Cerebellar cortex (tissue), 1 donor: ENCODE measurements around the gene AP3S1.

ENCODE experiments used
- DNase-seq: peaks from one replicate; pipeline ENCODE4 v3.0.0-alpha.2; 2015; ENCODE audit warnings: low spot score

The AP3S1 gene

DNA sequence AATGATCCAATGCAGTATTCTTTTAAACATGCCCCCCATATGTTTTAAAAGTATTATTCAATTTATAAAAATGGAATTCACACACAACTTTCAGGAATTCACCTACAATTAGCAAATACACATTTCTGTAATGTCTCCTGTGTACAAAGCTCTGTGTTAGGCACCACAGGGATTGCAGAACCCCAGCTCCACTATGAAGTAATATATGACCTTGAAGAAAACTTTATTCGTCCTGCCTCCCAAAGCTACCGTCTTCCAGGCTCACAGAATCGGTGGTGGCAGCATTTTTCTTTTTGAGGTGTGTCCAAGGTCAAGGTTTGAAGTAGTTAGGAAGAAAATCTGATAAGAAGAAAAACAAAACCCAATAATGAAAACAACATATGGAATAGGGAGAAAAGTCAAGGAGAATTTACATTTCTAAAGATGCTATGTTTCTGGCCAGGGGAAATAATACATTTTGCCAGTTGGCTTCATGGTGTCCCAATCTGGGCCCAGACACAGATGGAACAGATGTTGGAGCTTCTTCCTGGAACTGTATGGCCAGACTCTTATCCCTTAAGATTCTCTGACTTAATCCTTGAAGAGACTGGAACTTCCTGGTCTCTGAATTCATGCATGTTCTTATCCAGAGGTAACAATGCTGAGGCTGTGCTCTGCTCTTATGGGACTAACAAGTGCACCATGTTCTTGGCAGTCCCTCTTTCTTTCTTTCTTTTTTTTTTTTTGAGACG lies 98.5 kb downstream of the AP3S1 start:
- DNase-seq = no peak

DNA sequence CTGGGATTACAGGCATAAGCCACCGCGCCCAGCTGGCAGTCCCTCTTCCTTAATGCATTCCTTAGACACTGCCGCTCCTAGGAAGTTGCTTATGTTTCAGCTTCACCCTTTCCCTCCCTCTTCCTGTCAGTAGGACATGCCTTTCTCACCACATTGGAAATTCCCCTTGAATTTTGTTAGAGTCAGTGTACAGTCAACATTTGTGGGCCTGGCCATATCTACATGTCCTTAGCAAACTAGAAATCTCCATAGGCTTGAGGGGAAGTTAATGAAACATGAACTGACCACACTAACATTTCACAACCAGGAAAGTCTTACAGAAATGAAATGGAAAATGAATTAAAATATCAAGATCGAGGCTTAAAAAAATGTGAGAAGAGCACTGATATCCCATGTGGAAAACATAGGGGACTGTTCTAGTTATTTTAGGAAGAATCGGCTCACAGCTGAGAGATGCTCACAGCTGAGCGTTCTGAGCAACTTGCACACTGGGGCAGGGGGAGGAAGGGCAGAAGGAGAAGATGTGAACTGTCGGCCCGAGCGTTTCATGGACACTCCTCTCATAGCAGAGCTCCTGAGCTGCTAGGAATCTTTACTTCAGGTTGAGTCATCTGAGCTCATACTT lies 99.4 kb downstream of the AP3S1 start:
- no peak for DNase-seq

DNA sequence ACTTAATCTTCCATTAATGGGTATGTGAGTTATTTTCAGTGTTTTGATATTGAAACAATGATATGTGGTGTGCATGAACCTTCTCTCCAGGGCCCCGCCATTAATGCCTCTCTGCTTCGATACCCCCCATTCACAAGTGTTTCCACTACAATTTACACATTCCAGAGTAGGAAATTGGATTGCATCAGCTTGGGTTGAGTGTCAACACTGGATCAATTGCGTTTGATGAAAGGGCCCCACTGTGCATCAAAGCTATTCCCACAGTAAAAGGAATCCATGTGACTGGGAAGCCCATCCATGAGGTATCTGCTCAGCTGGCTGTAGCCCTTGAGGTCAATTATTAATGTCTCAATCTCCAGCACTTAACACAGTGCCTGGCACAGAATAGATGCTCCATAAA lies 102.8 kb downstream of the AP3S1 start:
- no peak for DNase-seq

DNA sequence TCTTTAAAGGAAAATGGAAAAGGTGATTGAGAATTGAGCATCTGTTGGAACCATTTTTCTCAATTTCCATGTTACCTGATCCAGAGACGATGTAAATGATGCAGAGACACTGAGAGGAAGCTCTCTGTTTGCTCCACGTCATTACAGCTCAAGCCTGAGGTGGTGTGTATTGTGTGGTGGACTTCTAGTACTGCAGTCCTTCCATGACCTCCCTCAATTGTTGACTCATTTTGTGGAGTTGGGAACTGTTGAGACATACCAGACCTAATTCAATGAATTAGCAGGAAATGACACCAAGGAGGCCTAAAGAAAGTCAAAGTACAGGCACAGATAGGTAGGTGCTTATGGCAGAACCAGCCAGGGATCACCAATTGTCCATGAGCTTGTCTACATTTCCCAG lies 104.9 kb downstream of the AP3S1 start:
- no peak for DNase-seq

DNA sequence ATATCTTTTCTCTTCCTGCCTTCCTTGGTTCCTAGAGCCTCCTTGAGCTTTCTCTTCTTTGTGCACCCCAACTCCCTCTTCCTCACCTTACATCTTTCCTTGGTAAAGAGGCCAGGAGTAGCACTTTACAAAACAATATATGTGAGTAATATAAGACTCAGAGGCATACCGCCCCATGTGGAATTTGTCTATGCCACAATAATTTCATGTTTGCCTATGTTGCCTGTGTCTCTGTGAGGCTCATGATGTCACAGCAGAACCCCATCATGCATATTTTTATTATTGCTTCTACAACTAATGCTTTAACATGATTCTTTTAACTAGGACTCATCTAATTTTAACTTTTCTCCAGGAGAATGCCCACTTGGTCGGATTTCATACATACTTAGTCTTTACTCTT lies 105.5 kb downstream of the AP3S1 start:
- no peak for DNase-seq

DNA sequence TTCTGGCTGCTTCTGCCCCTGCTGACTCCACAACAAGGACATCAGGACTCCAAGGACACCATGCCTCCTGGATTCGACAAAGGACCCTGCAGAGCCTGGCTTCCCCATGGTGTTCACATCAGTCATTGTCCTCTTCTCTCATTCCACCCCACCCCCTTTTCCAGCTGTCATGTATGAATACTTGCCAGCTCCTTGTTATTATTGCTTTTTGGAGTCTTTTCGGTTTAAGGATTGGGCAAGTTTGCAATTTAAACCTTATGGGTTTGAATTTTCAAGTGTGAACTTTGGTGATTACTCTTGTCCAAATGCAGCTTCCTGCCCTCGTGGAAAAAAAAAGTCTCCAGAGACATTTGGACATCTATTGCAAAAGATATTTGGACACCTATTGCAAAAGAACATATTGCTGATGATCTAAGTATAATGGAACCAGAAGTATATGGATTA lies 106.4 kb downstream of the AP3S1 start:
- DNase-seq = no peak

DNA sequence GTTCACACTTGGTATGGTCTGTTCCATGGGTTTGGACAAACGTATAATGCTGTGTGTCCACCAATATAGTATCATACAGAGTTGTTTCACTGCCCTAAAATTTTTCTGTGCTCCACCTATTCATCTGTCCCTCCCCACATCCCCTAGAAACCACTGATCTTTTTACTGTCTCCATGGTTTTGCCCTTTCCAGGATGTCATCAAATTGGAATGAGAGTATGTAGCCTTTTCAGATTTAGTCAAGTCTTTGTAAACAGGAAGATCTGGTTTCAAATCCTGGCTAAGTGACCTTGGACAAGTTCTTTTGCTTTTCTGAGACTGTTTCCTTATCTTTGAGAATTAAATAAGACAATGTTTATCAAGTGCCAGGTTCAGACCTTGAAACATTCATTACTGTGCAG lies 107.4 kb downstream of the AP3S1 start:
- no peak for DNase-seq

DNA sequence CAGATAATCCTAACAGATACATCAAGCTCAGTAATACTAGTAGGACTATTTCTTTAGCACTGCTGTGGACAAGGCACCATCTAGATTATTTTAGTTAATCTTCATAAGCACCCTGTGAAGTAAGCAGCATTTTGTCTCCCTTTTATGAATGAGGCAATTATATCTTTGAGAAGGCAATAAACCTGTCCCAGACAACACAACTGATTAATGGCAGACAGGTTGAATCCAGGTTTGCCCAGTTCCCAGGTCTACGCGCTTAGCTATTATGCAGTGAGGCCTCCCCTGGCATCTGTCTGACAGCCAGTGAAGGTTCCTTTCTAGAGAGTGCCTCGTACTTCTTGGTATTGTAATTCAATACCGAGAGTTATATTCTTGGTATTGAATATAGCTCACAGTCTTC lies 110.9 kb downstream of the AP3S1 start:
- no peak for DNase-seq

DNA sequence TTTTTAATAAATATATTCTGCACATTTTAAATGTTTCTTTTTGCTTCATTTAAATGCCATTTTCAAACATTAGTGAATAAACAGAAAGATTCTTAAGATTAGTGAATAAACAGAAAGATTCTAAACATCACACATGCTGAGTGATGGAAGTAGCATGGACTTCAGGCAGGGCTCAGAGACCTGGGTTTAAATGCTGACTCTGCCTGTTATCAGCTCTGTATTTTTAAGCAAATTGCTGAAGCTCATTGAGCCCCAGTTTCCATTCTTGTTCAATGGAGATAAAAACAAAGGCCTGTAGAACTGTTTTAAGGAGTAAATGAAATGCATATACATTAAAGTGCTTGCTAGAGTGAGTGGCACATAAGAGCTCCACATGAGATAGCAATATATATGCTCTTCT lies 112.4 kb downstream of the AP3S1 start:
- DNase-seq = no peak

DNA sequence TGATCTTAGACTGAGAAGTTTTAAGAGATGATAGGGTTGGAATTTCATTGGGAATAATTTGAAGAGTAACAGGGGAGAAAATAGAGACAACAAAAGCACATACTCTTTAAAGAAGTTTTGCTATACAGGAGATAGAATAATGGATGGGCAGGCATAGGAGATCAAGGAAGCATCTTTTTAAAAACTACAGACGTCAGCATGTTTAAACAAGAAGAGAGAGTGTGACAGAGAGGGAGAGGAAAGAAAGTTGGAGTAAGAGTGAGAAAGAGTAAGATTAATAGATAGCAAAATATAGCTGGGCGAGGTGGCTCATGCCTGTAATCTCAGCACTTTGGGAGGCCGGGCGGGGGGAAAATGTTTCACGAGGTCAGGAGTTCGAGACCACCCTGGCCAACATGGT lies 115.2 kb downstream of the AP3S1 start:
- no peak for DNase-seq

DNA sequence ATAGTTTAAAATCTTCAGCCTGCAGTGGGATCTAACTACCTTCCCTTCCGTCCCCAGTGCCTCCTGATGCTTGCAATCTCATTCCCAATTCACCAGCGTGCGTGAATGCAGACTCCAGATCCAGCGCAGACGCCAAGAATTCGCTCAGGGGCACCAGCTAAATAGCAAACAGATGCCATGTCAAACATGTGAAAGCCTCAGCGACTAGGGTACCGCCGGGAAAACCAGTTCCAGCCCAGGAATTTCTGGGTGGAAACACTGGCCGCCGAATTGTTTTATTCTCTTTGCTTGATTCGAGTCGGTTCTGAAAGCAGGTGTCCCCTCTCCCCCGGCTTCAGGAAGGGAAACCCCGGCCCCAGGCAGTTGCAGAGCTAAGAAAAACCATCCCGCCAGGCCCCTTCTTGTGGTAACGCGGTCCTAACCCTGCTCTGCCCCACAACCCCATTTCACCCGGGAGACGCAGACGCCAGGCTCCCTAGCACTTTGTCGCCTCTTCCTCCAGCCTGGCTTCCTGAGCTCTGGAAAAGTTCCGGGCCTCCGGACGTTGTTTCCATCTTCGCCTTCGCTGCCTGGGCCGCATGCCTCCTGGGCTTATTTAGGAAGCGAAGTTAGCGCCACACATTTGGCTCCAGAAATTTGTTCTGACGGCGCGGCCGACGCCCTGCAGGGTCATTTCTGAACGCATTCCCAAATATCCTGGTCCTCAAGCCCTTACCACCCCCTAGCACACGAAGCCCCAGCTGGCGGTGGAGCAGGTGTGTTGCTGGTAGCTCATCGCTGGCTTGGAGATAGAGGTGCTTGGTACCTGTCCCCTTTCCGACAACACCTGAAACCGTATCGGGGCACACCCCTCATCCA lies 119.9 kb downstream of the AP3S1 start:
- DNase-seq = no peak

DNA sequence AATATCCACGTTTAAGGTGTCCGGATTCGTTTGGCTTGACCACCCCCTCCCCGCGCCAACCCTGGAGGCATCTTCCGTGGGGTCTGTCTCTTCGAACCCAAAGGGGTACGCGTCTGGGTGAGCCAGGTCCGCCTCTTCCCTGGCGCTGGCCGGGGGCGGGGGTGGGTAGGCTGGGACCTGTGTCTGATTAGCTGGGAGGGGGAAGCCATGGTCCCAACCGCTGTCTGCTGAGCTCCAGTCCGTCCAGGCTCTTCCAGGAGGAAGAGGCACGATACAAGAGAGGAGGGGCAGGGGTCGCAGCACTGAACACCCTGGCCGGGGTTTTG lies 120.5 kb downstream of the AP3S1 start, which contains the start of gene LVRN:
LVRN (plus strand) TSS at position 237 of the 326 bp plus-strand sequence. CDS start 143 bp downstream, outside the sequence.
- DNase-seq = no peak

DNA sequence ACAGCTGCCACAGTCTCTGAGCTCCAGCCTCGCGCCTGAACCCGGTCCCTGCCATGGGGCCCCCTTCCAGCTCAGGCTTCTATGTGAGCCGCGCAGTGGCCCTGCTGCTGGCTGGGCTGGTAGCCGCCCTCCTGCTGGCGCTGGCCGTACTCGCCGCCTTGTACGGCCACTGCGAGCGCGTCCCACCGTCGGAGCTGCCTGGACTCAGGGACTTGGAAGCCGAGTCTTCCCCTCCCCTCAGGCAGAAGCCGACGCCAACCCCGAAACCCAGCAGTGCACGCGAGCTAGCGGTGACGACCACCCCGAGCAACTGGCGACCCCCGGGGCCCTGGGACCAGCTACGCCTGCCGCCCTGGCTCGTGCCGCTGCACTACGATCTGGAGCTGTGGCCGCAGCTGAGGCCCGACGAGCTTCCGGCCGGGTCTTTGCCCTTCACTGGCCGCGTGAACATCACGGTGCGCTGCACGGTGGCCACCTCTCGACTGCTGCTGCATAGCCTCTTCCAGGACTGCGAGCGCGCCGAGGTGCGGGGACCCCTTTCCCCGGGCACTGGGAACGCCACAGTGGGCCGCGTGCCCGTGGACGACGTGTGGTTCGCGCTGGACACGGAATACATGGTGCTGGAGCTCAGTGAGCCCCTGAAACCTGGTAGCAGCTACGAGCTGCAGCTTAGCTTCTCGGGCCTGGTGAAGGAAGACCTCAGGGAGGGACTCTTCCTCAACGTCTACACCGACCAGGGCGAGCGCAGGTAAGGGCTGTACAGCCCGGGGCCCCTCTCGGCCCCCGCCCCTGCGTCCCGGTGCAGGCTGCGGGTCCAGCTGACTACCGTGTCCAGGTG lies 121.0 kb downstream of the AP3S1 start:
- DNase-seq = no peak

DNA sequence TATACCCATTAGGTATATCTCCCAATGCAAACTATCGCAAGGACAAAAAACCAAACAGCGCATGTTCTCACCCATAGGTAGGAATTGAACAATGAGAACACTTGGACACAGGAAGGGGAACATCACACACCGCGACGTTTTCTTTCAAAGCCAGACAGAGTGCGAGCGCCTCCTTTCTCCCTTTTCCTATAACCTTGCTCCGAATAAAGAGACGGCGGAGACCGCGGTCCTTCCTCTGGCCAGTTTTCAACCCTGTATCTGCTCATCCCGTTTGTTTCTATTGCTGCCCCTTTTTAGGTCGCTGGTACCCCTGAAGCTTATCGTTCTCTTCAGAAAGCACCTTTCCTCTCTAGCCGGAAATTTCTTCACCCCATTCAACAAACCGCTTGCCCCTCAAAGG lies 121.8 kb downstream of the AP3S1 start:
- no peak for DNase-seq
